CD4-positive, alpha-beta T cell treated with Interleukin-10 for 1 hour (primary cell): ENCODE measurements around the gene SOD3.

ENCODE experiments used
- DNase-seq: peaks from one replicate; pipeline ENCODE4 v3.0.0-alpha.2; 2020

Gene SOD3

GRCh38 chr4:24775750-24776149, 19.6 kb upstream of the SOD3 start:
- no peak for DNase-seq

GRCh38 chr4:24777536-24778463, 17.6 kb upstream of the SOD3 start:
- no peak for DNase-seq

- no peak for DNase-seq
These were observed 16.7 kb upstream of the SOD3 start for GRCh38 chr4:24778464-24779225.

- DNase-seq = no peak
These were observed 14.4 kb upstream of the SOD3 start for GRCh38 chr4:24780936-24781495.

- no peak for DNase-seq
These were observed 13.2 kb upstream of the SOD3 start for GRCh38 chr4:24781999-24782745.

GRCh38 chr4:24783506-24783905, 11.9 kb upstream of the SOD3 start:
- no peak for DNase-seq

- DNase-seq = no peak
These were observed 4.3 kb upstream of the SOD3 start for GRCh38 chr4:24791043-24791442.

GRCh38 chr4:24792552-24792951, 2.8 kb upstream of the SOD3 start:
- no peak for DNase-seq

GRCh38 chr4:24793219-24794005, 2.0 kb upstream of the SOD3 start:
- DNase-seq = no peak

GRCh38 chr4:24794051-24794450, 1.3 kb upstream of the SOD3 start:
- DNase-seq = no peak

- no peak for DNase-seq
These were observed 893 bp upstream of the SOD3 start for GRCh38 chr4:24794480-24794879.

GRCh38 chr4:24795666-24796381, 451 bp downstream of the SOD3 start:
- no peak for DNase-seq

- DNase-seq = no peak
These were observed 1.2 kb downstream of the SOD3 start for GRCh38 chr4:24796620-24797019.

GRCh38 chr4:24798036-24798610, 2.8 kb downstream of the SOD3 start:
- no peak for DNase-seq

- DNase-seq = no peak
These were observed 3.8 kb downstream of the SOD3 start for GRCh38 chr4:24799196-24799543.

GRCh38 chr4:24799544-24800324, 4.4 kb downstream of the SOD3 start:
- DNase-seq = no peak

- DNase-seq = no peak
These were observed 5.0 kb downstream of the SOD3 start for GRCh38 chr4:24800325-24800895.

GRCh38 chr4:24801136-24801855, 5.9 kb downstream of the SOD3 start:
- no peak for DNase-seq

GRCh38 chr4:24802648-24803047, 7.3 kb downstream of the SOD3 start:
- no peak for DNase-seq
